ENCODE results near the gene VWC2. TPM values are rescaled to one million over a fixed set of nuclear protein-coding genes. Genes with fewer than 3 reads are reported as not detected.

VWC2 gene
- total and polyA plus RNA-seq, 2 donors (not counting 1 experiment from before 2014, with no cell fraction given): not detected

GRCh38 chr7:49771427-49772176, 1.8 kb upstream of the VWC2 start:
- Histone ChIP-seq H3K4me1 (ENCODE audit: control insufficient read depth in 2 of 2, insufficient read depth in 2 of 2, low read length in 2 of 2) (peaks cover 0 to 4% of the 10 kb centered on the region in 2 donors), H3K27ac (ENCODE audit: low read length in 2 of 2) (no peak overlapping the region), H3K79me2 (ENCODE audit: control insufficient read depth, insufficient read depth, low read length) (no peaks in the 10 kb centered on the region), H3K9me3 (ENCODE audit: control extremely low read depth in 1 of 3, control insufficient read depth in 2 of 3, insufficient read depth in 1 of 3, low read length in 2 of 3) (peaks cover 0 to 6% (median 0%) of the 10 kb centered on the region in 3 donors), H2AFZ (ENCODE audit: insufficient read depth, low read depth, low read length, poor library complexity, severe bottlenecking) (no peak overlapping the region), H3K9ac (ENCODE audit: low read length) (no peak overlapping the region), H3K4me2 (replicated peaks; ENCODE audit: low read depth, low read length, poor library complexity, severe bottlenecking) (no peak overlapping the region), H3K27me3 (replicated peaks in 1 of 4; ENCODE audit: control extremely low read depth in 1 of 4, control insufficient read depth in 3 of 4, insufficient read depth in 4 of 4, low read length in 3 of 4) (peaks cover 0 to 30% (median 14%) of the 10 kb centered on the region in 4 experiments), H3K4me3 (ENCODE audit: control extremely low read depth in 1 of 5, extremely low read depth in 1 of 5, insufficient read depth in 1 of 5, low read depth in 2 of 5, low read length in 4 of 5) (no peak overlapping the region), H4K20me1 (ENCODE audit: control insufficient read depth, insufficient read depth, low read length, poor library complexity, severe bottlenecking) (no peaks in the 10 kb centered on the region), H3K36me3 (replicated peaks in 1 of 2; ENCODE audit: control extremely low read depth in 1 of 2, control insufficient read depth in 1 of 2, extremely low read depth in 1 of 2, insufficient read depth in 2 of 2, low read length in 1 of 2) (no peaks in the 10 kb centered on the region)
- Mint-ChIP-seq H3K4me1 (peaks cover 18% of the 10 kb centered on the region), H3K4me3 (no peak overlapping the region), H3K9me3 (ENCODE audit: insufficient read depth) (no peaks in the 10 kb centered on the region), H3K27me3 (peaks cover 40% of the 10 kb centered on the region), H3K27ac (no peak overlapping the region)
- no peak for TF ChIP-seq EZH2 (IDR thresholded peaks at IDR 0.05; ENCODE audit: borderline replicate concordance, insufficient read depth, low read depth, low read length, poor library complexity, severe bottlenecking)
- TF ChIP-seq, protein P1, sequence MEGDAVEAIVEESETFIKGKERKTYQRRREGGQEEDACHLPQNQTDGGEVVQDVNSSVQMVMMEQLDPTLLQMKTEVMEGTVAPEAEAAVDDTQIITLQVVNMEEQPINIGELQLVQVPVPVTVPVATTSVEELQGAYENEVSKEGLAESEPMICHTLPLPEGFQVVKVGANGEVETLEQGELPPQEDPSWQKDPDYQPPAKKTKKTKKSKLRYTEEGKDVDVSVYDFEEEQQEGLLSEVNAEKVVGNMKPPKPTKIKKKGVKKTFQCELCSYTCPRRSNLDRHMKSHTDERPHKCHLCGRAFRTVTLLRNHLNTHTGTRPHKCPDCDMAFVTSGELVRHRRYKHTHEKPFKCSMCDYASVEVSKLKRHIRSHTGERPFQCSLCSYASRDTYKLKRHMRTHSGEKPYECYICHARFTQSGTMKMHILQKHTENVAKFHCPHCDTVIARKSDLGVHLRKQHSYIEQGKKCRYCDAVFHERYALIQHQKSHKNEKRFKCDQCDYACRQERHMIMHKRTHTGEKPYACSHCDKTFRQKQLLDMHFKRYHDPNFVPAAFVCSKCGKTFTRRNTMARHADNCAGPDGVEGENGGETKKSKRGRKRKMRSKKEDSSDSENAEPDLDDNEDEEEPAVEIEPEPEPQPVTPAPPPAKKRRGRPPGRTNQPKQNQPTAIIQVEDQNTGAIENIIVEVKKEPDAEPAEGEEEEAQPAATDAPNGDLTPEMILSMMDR (IDR thresholded peaks at IDR 0.05): no peak
- intact Hi-C loops (cut with micrococcal nuclease): no loop called here
- ATAC-seq (ENCODE audit: low read depth) (no peak), DNase-seq (no peak)
- WGBS (ENCODE audit: insufficient coverage): 85% methylated on average over 5 of the region's 11 CpGs
- CTCF ChIA-PET: no interaction called here
- POLR2A ChIA-PET: no interaction called here

GRCh38 chr7:49772916-49773217, 571 bp upstream of the VWC2 start:
- 15% methylated on average over 5 of the region's 11 CpGs for WGBS (ENCODE audit: insufficient coverage)
- H3K27me3 Mint-ChIP-seq: peaks cover 49% of the 10 kb centered on the region
- Histone ChIP-seq H3K27ac (ENCODE audit: low read length in 2 of 2) (no peak overlapping the region), H3K9me3 (ENCODE audit: control extremely low read depth in 1 of 3, control insufficient read depth in 2 of 3, insufficient read depth in 1 of 3, low read length in 2 of 3) (peaks cover 0 to 6% (median 0%) of the 10 kb centered on the region in 3 donors), H3K79me2 (ENCODE audit: control insufficient read depth, insufficient read depth, low read length) (no peaks in the 10 kb centered on the region), H3K36me3 (replicated peaks in 1 of 2; ENCODE audit: control extremely low read depth in 1 of 2, control insufficient read depth in 1 of 2, extremely low read depth in 1 of 2, insufficient read depth in 2 of 2, low read length in 1 of 2) (no peaks in the 10 kb centered on the region), H3K27me3 (replicated peaks in 1 of 4; ENCODE audit: control extremely low read depth in 1 of 4, control insufficient read depth in 3 of 4, insufficient read depth in 4 of 4, low read length in 3 of 4) (peaks cover 0 to 30% (median 17%) of the 10 kb centered on the region in 4 experiments), H2AFZ (ENCODE audit: insufficient read depth, low read depth, low read length, poor library complexity, severe bottlenecking) (no peak overlapping the region), H3K4me1 (ENCODE audit: control insufficient read depth in 2 of 2, insufficient read depth in 2 of 2, low read length in 2 of 2) (no peaks in the 10 kb centered on the region), H3K4me2 (replicated peaks; ENCODE audit: low read depth, low read length, poor library complexity, severe bottlenecking) (no peak overlapping the region), H3K4me3 (ENCODE audit: control extremely low read depth in 1 of 5, extremely low read depth in 1 of 5, insufficient read depth in 1 of 5, low read depth in 2 of 5, low read length in 4 of 5) (no peak overlapping the region), H4K20me1 (ENCODE audit: control insufficient read depth, insufficient read depth, low read length, poor library complexity, severe bottlenecking) (no peaks in the 10 kb centered on the region), H3K9ac (ENCODE audit: low read length) (no peak overlapping the region)
- H3K27ac Mint-ChIP-seq: no peak overlapping the region
- peaks cover 10% of the 10 kb centered on the region for H3K4me1 Mint-ChIP-seq
- no peaks in the 10 kb centered on the region for H3K9me3 Mint-ChIP-seq (ENCODE audit: insufficient read depth)
- no peak for DNase-seq
- H3K4me3 Mint-ChIP-seq: peak overlapping the region; percentile 64
- TF ChIP-seq EZH2 (IDR thresholded peaks at IDR 0.05; ENCODE audit: borderline replicate concordance, insufficient read depth, low read depth, low read length, poor library complexity, severe bottlenecking): no peak
- TF ChIP-seq, protein P1 (IDR thresholded peaks at IDR 0.05): no peak
- intact Hi-C loops (cut with micrococcal nuclease): no loop called here
- ChIA-PET POLR2A (no interaction called here), CTCF (no interaction called here)
- no peak for ATAC-seq (ENCODE audit: low read depth)
